Fibroblast of skin of left biceps (primary cell): ENCODE results near the gene PCYT1A.
"Not testable (repeated sequence)": the region's sequence is repeated elsewhere in the genome, so short reads cannot be mapped to it uniquely, and the experiment has no call there.

Source experiments
- DNase-seq, 2 experiments: peaks; one replicate each; pipeline ENCODE4 v3.0.0-alpha.2; 2013; ENCODE audit warnings: low read depth in 2 of 2

PCYT1A gene

GRCh38 chr3:196287090-196287439, 461 bp downstream of the PCYT1A start:
- no peak for DNase-seq

GRCh38 chr3:196284396-196284795, 3.1 kb downstream of the PCYT1A start:
- no peak for DNase-seq

GRCh38 chr3:196281962-196282361, 5.6 kb downstream of the PCYT1A start:
- no peak for DNase-seq

GRCh38 chr3:196280689-196281440, 6.7 kb downstream of the PCYT1A start:
- no peak for DNase-seq

- DNase-seq, result no peak
These were observed 12.4 kb downstream of the PCYT1A start for GRCh38 chr3:196275126-196275525.

- DNase-seq, result no peak
These were observed 12.9 kb downstream of the PCYT1A start for GRCh38 chr3:196274585-196274984.

GRCh38 chr3:196273655-196274054, 13.9 kb downstream of the PCYT1A start:
- DNase-seq, result no peak

- no peak for DNase-seq
These were observed 14.7 kb downstream of the PCYT1A start for GRCh38 chr3:196272826-196273225.

- no peak for DNase-seq
These were observed 17.0 kb downstream of the PCYT1A start for GRCh38 chr3:196270499-196270898.

GRCh38 chr3:196268284-196269163, 19.0 kb downstream of the PCYT1A start:
- DNase-seq, result no peak

GRCh38 chr3:196263819-196264218, 23.7 kb downstream of the PCYT1A start:
- no peak for DNase-seq

- no peak for DNase-seq
These were observed 26.7 kb downstream of the PCYT1A start for GRCh38 chr3:196260784-196261183.

GRCh38 chr3:196255776-196256175, 31.8 kb downstream of the PCYT1A start:
- no peak for DNase-seq

GRCh38 chr3:196254376-196255283, 32.9 kb downstream of the PCYT1A start:
- DNase-seq, result no peak

GRCh38 chr3:196251918-196252317, 35.6 kb downstream of the PCYT1A start:
- no peak for DNase-seq

GRCh38 chr3:196246612-196247308, 40.8 kb downstream of the PCYT1A start:
- DNase-seq, result no peak

GRCh38 chr3:196244166-196244565, 43.4 kb downstream of the PCYT1A start:
- not testable (repeated sequence) for DNase-seq

GRCh38 chr3:196241704-196242103, 45.8 kb downstream of the PCYT1A start:
- DNase-seq, result no peak

GRCh38 chr3:196240424-196240823, 47.1 kb downstream of the PCYT1A start:
- no peak for DNase-seq

GRCh38 chr3:196238612-196239560, 48.6 kb downstream of the PCYT1A start:
- no peak for DNase-seq
